CD4-positive, alpha-beta T cell treated with Interleukin-4 for 1 hour (primary cell): Measurements from ENCODE around the gene ISCU.

ENCODE experiments used
- DNase-seq, 2 donors: peaks; one replicate each; pipeline ENCODE4 v3.0.0-alpha.2; 2020 to 2022

ISCU gene

GRCh38 chr12:108591267-108591980 lies 29.0 kb downstream of the ISCU start:
- DNase-seq = no peak

- no peak for DNase-seq
Measured at GRCh38 chr12:108592033-108592909, 29.9 kb downstream of the ISCU start.

GRCh38 chr12:108594323-108594903 lies 32.0 kb downstream of the ISCU start:
- no peak for DNase-seq

GRCh38 chr12:108594960-108595710 lies 32.7 kb downstream of the ISCU start:
- no peak for DNase-seq

GRCh38 chr12:108595711-108596647 lies 33.6 kb downstream of the ISCU start:
- no peak for DNase-seq

- DNase-seq = no peak
Measured at GRCh38 chr12:108596854-108597558, 34.6 kb downstream of the ISCU start.

GRCh38 chr12:108597559-108598471 lies 35.4 kb downstream of the ISCU start, which contains the start of gene TMEM119:
Gene TMEM119 (minus strand): TSS chr12:108598084. CDS start chr12:108592383, 5,701 bp downstream.
- no peak for DNase-seq

- no peak for DNase-seq
Measured at GRCh38 chr12:108598553-108599250, 36.3 kb downstream of the ISCU start.

- DNase-seq = no peak
Measured at GRCh38 chr12:108599541-108599940, 37.1 kb downstream of the ISCU start.

- DNase-seq = no peak
Measured at GRCh38 chr12:108599948-108600701, 37.7 kb downstream of the ISCU start.

- DNase-seq = no peak
Measured at GRCh38 chr12:108600702-108601007, 38.3 kb downstream of the ISCU start.

- no peak for DNase-seq
Measured at GRCh38 chr12:108602209-108602705, 39.9 kb downstream of the ISCU start.

GRCh38 chr12:108602976-108603704 lies 40.7 kb downstream of the ISCU start:
- DNase-seq = no peak

GRCh38 chr12:108603743-108604142 lies 41.3 kb downstream of the ISCU start:
- DNase-seq = no peak

GRCh38 chr12:108604208-108604941 lies 42.0 kb downstream of the ISCU start:
- DNase-seq = no peak

GRCh38 chr12:108605000-108605689 lies 42.7 kb downstream of the ISCU start:
- no peak for DNase-seq
